GM19328 (cell line): ENCODE data around the gene GPRIN1.
A peak's percentile ranks its signal among the peaks of the same experiment; 100 is the strongest.

ENCODE experiments used
- ATAC-seq: cut with Tn5 transposase; IDR thresholded peaks from one replicate; pipeline ENCODE4 v1.9.1; 2021; ENCODE audit warnings: mild to moderate bottlenecking, moderate library complexity; ENCODE audit not compliant: unreplicated experiment

Gene GPRIN1

GRCh38 chr5:176625512-176625911 is 15.6 kb upstream of the GPRIN1 start:
- ATAC-seq: no peak

GRCh38 chr5:176624938-176625337 is 15.0 kb upstream of the GPRIN1 start:
- no peak for ATAC-seq

GRCh38 chr5:176624142-176624541 is 14.2 kb upstream of the GPRIN1 start:
- no peak for ATAC-seq

- ATAC-seq: no peak
Observed at GRCh38 chr5:176621661-176622079, 11.7 kb upstream of the GPRIN1 start.

GRCh38 chr5:176620333-176620981 is 10.5 kb upstream of the GPRIN1 start:
- no peak for ATAC-seq

- no peak for ATAC-seq
Observed at GRCh38 chr5:176619569-176620332, 9.8 kb upstream of the GPRIN1 start.

GRCh38 chr5:176619203-176619568 is 9.2 kb upstream of the GPRIN1 start:
- ATAC-seq: no peak

- ATAC-seq: no peak
Observed at GRCh38 chr5:176618783-176619182, 8.8 kb upstream of the GPRIN1 start.

GRCh38 chr5:176616511-176616910 is 6.6 kb upstream of the GPRIN1 start:
- no peak for ATAC-seq

- ATAC-seq: no peak
Observed at GRCh38 chr5:176614805-176615478, 5.0 kb upstream of the GPRIN1 start.

GRCh38 chr5:176612855-176613254 is 2.9 kb upstream of the GPRIN1 start:
- no peak for ATAC-seq

- no peak for ATAC-seq
Observed at GRCh38 chr5:176612008-176612407, 2.1 kb upstream of the GPRIN1 start.

GRCh38 chr5:176611435-176611834 is 1.5 kb upstream of the GPRIN1 start:
- no peak for ATAC-seq

- no peak for ATAC-seq
Observed at GRCh38 chr5:176610435-176610773, 448 bp upstream of the GPRIN1 start.

GRCh38 chr5:176608937-176609723 is 826 bp downstream of the GPRIN1 start:
- peak; percentile 11 for ATAC-seq

GRCh38 chr5:176608142-176608705 is 1.7 kb downstream of the GPRIN1 start:
- ATAC-seq: no peak

- no peak for ATAC-seq
Observed at GRCh38 chr5:176606875-176607274, 3.1 kb downstream of the GPRIN1 start.

- ATAC-seq: no peak
Observed at GRCh38 chr5:176606032-176606431, 3.9 kb downstream of the GPRIN1 start.

GRCh38 chr5:176603091-176603490 is 6.9 kb downstream of the GPRIN1 start:
- no peak for ATAC-seq

- ATAC-seq: no peak
Observed at GRCh38 chr5:176601901-176602482, 8.0 kb downstream of the GPRIN1 start.
